Measurements from ENCODE around the gene ATRAID. TPM values are rescaled to one million over a fixed set of nuclear protein-coding genes. Genes with fewer than 3 reads are reported as not detected.
"Not testable (repeated sequence)": the region's sequence is repeated elsewhere in the genome, so short reads cannot be mapped to it uniquely, and the experiment has no call there.

Gene ATRAID
- total RNA-seq = 10 to 100 TPM; 80.5 to 87.3 TPM

DNA sequence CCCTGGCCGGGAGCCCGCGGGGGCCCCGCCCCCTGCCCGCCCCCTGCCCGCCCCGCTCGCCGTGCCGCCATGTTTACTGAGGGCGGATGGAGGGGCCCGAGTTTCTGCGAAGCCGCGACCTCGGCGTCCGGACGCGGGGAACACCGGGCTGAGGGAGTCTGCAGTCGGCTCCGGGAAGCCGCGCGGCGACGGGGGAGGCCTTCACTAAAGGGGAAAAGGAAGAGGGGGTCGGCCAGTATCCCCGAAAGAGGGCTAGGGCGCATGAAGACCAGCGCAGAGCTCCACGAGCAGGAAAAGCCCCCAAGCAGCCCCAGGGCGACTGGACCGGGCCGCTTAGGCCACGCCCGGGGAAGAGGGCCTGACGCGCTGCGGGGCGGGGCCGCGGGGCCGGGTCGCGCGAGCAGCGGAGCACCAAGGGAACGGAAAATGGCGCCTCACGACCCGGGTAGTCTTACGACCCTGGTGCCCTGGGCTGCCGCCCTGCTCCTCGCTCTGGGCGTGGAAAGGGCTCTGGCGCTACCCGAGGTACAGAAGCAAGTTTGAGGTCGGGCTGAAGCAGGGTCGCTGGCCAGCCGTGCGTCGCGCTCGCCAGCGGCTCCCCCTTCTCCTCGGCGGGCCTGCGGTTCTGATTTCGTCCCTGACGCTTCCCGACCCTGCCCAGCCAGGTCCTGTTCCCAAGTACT is at the start of gene ATRAID, which contains the start of gene SLC5A6:
ATRAID (plus strand) TSS at position 99 of the 683 bp plus-strand sequence; CDS start at position 427, 328 bp downstream.
SLC5A6 (minus strand) TSS at position 326 of the 683 bp plus-strand sequence. CDS start 4,618 bp downstream, outside the sequence.
- Mint-ChIP-seq H3K9me3 (no peaks in the 10 kb centered on the region), H3K27ac (peak within 1 kb of the TSS; percentile 100), H3K4me3 (peak within 1 kb of the TSS; percentile 99 to 100), H3K27me3 (ENCODE audit: low read depth) (no peaks in the 10 kb centered on the region), H3K4me1 (ENCODE audit: low read depth) (peaks cover 41% of the 10 kb centered on the region), H3K36me3 (ENCODE audit: insufficient read depth in 2 of 2) (peaks cover 6 to 18% of the 10 kb centered on the region in 2 donors)
- DNase-seq = peak; percentile 92 to 94
- peak; percentile 91 to 92 for ATAC-seq (replicated peaks in 1 of 2)

GRCh38 chr2:27162151-27163121 is 49.4 kb upstream of the ATRAID start:
- Mint-ChIP-seq H3K4me3 (peak overlapping the region in 1 of 2 donors; percentile 29), H3K4me1 (ENCODE audit: low read depth) (no peaks in the 10 kb centered on the region)

DNA sequence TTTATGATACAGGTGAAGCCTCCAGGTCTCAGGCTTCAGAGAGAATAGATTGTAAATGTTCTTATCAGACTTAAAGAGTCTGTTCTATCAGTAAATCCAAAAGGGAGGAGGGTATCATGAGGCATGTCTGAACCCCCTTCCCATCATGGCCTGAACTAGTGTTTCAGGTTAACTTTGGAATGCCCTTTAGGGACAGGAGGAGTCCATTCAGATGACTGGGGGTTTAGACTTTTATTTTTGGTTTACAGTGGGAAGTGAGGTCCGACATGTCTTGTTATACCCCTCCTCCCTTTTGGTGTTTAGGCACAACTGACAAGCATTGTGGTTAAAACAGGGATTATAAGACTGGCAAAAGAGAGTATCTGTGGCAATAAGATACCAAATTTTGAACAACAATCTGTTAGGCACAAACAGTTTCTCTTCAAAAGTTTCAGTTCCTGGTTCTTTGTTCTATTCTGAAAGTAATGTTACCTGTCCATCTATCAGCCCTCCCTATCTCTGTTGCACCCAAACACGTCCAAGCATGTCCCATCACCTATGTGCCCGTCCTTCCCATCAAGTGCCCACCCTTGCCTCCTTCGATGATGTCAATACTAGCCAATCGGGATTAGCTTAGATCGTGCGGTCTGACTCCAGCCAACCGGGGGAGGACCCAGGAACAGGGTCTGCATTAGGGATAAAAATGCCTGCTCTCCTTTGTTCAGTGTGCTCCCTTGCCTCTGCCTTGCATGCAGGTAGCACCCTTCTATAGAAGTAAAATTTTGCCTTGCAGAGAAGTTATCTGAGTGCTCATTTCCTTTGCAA is 46.7 kb upstream of the ATRAID start:
- Mint-ChIP-seq H3K36me3 (ENCODE audit: insufficient read depth in 2 of 2) (no peaks in the 10 kb centered on the region), H3K4me1 (ENCODE audit: low read depth) (no peaks in the 10 kb centered on the region), H3K4me3 (no peak overlapping the region), H3K27ac (no peak overlapping the region), H3K9me3 (no peaks in the 10 kb centered on the region), H3K27me3 (ENCODE audit: low read depth) (no peaks in the 10 kb centered on the region)
- DNase-seq = no peak
- ATAC-seq (replicated peaks in 1 of 2) = no peak

More at GRCh38 chr2:27162151-27163121, 49.4 kb upstream of the ATRAID start:
- ATAC-seq (replicated peaks in 1 of 2) = no peak
- H3K9me3 Mint-ChIP-seq = no peaks in the 10 kb centered on the region
- H3K27ac Mint-ChIP-seq = no peak overlapping the region
- no peaks in the 10 kb centered on the region for H3K36me3 Mint-ChIP-seq (ENCODE audit: insufficient read depth in 2 of 2)
- H3K27me3 Mint-ChIP-seq (ENCODE audit: low read depth) = no peaks in the 10 kb centered on the region
- no peak for DNase-seq

GRCh38 chr2:27170581-27171337 is 41.1 kb upstream of the ATRAID start:
- ATAC-seq (replicated peaks in 1 of 2) (no peak), DNase-seq (no peak)
- H3K4me1 Mint-ChIP-seq (ENCODE audit: low read depth) = no peaks in the 10 kb centered on the region
- H3K27me3 Mint-ChIP-seq (ENCODE audit: low read depth) = peaks cover 17% of the 10 kb centered on the region
- H3K27ac Mint-ChIP-seq = no peak overlapping the region
- H3K9me3 Mint-ChIP-seq = no peaks in the 10 kb centered on the region
- no peak overlapping the region for H3K4me3 Mint-ChIP-seq
- H3K36me3 Mint-ChIP-seq (ENCODE audit: insufficient read depth in 2 of 2) = no peaks in the 10 kb centered on the region

GRCh38 chr2:27171351-27171848 is 40.4 kb upstream of the ATRAID start:
- H3K27me3 Mint-ChIP-seq (ENCODE audit: low read depth) = peaks cover 17% of the 10 kb centered on the region
- H3K27ac Mint-ChIP-seq = no peak overlapping the region
- H3K36me3 Mint-ChIP-seq (ENCODE audit: insufficient read depth in 2 of 2) = no peaks in the 10 kb centered on the region
- no peaks in the 10 kb centered on the region for H3K4me1 Mint-ChIP-seq (ENCODE audit: low read depth)
- no peaks in the 10 kb centered on the region for H3K9me3 Mint-ChIP-seq
- DNase-seq = no peak
- H3K4me3 Mint-ChIP-seq = no peak overlapping the region
- ATAC-seq (replicated peaks in 1 of 2) = no peak

GRCh38 chr2:27174638-27175037 is 37.2 kb upstream of the ATRAID start:
- no peak for ATAC-seq (replicated peaks in 1 of 2)
- Mint-ChIP-seq H3K4me3 (no peak overlapping the region), H3K9me3 (no peaks in the 10 kb centered on the region), H3K4me1 (ENCODE audit: low read depth) (no peaks in the 10 kb centered on the region), H3K27ac (no peak overlapping the region), H3K36me3 (ENCODE audit: insufficient read depth in 2 of 2) (no peaks in the 10 kb centered on the region), H3K27me3 (ENCODE audit: low read depth) (peaks cover 22% of the 10 kb centered on the region)
- no peak for DNase-seq

- no peak for ATAC-seq (replicated peaks in 1 of 2)
- DNase-seq = no peak
- H3K9me3 Mint-ChIP-seq = no peaks in the 10 kb centered on the region
- H3K36me3 Mint-ChIP-seq (ENCODE audit: insufficient read depth in 2 of 2) = no peaks in the 10 kb centered on the region
- no peaks in the 10 kb centered on the region for H3K4me1 Mint-ChIP-seq (ENCODE audit: low read depth)
- peaks cover 22% of the 10 kb centered on the region for H3K27me3 Mint-ChIP-seq (ENCODE audit: low read depth)
- H3K27ac Mint-ChIP-seq = no peak overlapping the region
- no peak overlapping the region for H3K4me3 Mint-ChIP-seq
Observed at GRCh38 chr2:27175330-27175729, 36.5 kb upstream of the ATRAID start.

DNA sequence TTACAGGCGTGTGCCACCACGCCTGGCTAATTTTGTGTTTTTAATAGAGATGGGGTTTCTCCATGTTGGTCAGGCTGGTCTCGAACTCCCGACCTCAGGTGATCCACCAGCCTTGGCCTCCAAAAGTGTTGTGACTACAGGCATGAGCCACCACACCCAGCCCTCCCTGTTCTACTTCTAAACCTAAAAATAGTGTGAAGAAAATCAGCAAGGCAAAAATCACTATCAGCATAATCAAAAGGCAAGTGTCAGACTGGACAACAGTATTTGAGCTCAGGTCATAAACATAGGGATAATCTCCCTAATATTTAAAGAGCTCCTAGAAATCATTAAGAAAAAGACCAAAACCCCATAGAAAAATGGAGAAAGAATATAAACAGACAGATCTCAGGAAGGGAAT is 36.1 kb upstream of the ATRAID start:
- not testable (repeated sequence) for H3K9me3 Mint-ChIP-seq; H3K36me3 Mint-ChIP-seq (ENCODE audit: insufficient read depth in 2 of 2); H3K4me1 Mint-ChIP-seq (ENCODE audit: low read depth); H3K4me3 Mint-ChIP-seq; ATAC-seq (replicated peaks in 1 of 2); H3K27ac Mint-ChIP-seq; DNase-seq
- H3K27me3 Mint-ChIP-seq (ENCODE audit: low read depth) = peaks cover 21% of the 10 kb centered on the region

- Mint-ChIP-seq H3K27me3 (ENCODE audit: low read depth) (peaks cover 29% of the 10 kb centered on the region), H3K9me3 (no peaks in the 10 kb centered on the region), H3K36me3 (ENCODE audit: insufficient read depth in 2 of 2) (no peaks in the 10 kb centered on the region), H3K4me3 (no peak overlapping the region), H3K27ac (no peak overlapping the region), H3K4me1 (ENCODE audit: low read depth) (no peaks in the 10 kb centered on the region)
- DNase-seq = no peak
- no peak for ATAC-seq (replicated peaks in 1 of 2)
Observed at GRCh38 chr2:27177441-27178351, 34.1 kb upstream of the ATRAID start.

DNA sequence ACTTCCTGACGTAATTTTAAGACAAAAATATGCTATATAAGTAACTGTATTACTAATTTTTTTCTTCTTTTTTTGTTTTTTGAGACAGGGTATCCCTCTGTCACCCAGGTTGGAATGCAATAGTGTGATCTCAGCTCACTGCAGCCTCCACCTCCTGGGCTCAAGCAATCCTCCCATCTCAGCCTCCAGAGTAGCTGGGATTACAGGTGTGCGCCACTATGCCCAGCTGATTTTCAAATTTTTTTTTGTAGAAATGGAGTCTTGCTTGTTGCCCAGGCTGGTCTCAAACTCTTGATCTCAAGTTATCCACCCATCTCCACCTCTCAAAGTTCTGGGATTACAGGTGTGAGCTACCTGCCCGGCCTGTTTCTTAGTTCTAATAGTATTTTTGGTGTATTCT is 33.4 kb upstream of the ATRAID start:
- no peak overlapping the region for H3K4me3 Mint-ChIP-seq
- H3K27ac Mint-ChIP-seq = no peak overlapping the region
- DNase-seq = no peak
- peaks cover 29% of the 10 kb centered on the region for H3K27me3 Mint-ChIP-seq (ENCODE audit: low read depth)
- ATAC-seq (replicated peaks in 1 of 2) = no peak
- H3K36me3 Mint-ChIP-seq (ENCODE audit: insufficient read depth in 2 of 2) = no peaks in the 10 kb centered on the region
- no peaks in the 10 kb centered on the region for H3K4me1 Mint-ChIP-seq (ENCODE audit: low read depth)
- no peaks in the 10 kb centered on the region for H3K9me3 Mint-ChIP-seq

DNA sequence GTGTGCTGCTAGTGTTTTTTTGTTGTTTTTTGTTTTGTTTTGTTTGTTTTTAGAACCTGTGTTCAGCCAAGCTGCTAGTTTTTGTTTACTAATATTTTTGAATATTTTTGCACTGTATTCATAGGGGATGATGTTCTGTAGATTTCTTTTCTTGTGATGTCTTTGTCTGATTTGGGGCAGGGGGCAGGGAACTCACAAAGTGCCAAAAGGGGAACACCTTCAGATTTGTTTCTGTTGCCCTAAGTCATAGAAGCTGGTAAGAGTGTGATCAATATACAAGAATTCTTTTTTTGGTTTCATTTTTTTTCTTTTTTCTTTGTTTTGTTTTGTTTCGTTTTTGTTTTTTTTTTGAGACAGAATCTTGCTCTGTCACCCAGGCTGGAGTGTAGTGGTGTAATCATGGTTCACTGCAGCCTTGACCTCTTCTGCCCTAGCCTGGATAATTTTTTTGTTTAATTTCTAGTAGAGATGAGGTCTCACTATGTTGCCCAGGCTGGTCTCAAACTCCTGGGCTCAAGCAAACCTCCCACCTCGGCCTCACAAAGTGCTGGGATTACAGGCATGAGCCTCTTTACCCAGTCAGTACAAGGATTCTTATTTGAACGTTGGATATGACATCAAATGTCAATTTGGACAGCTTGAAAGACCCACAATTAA is 32.4 kb upstream of the ATRAID start:
- no peak for ATAC-seq (replicated peaks in 1 of 2)
- Mint-ChIP-seq H3K27me3 (ENCODE audit: low read depth) (peaks cover 39% of the 10 kb centered on the region), H3K4me3 (no peak overlapping the region), H3K9me3 (no peaks in the 10 kb centered on the region), H3K27ac (no peak overlapping the region), H3K36me3 (ENCODE audit: insufficient read depth in 2 of 2) (no peaks in the 10 kb centered on the region), H3K4me1 (ENCODE audit: low read depth) (no peaks in the 10 kb centered on the region)
- DNase-seq = no peak

Measured in activated T-cell treated with anti-CD3 and anti-CD28 coated beads, Interleukin-2, amount 50 U/mL, for 72 hours (primary cell).